ENCODE data around the gene TLX1. TPM values are rescaled to one million over a fixed set of nuclear protein-coding genes. Genes with fewer than 3 reads are reported as not detected.

Gene TLX1
- polyA plus RNA-seq, 2 of the 4 experiments (the other 2 are of a cell fraction), result 0.06 TPM; not detected in 1

DNA sequence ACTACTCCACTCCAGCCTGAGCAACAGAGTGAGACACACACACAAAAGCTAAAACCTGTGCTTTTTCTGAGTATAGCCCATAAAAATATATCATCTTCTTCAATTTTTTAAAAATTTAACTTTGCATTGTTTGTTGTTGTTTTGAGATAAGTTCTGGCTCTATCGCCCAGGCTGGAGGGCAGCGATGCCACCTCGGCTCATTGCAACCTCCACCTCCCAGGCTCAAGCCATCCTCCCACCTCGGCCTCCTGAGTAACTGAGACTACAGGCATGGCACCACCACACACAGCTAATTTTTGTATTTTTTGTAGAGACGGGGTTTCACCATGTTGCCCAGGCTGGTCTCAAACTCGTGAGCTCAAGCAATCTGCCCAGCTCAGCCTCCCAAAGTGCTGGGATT is 14.3 kb upstream of the TLX1 start:
- H3K9me3 ChIP-seq, result no peaks in the 10 kb centered on the region
- H3K4me1 ChIP-seq, result peaks cover 10% of the 10 kb centered on the region
- no peak overlapping the region for H3K27ac ChIP-seq
- 55% methylated on average over 6 of the region's 6 CpGs for WGBS (ENCODE audit: missing lambda C conversion rate)
- TF ChIP-seq HOXA7 (CRISPR knock-in tag; IDR thresholded peaks at IDR 0.05), result no peak
- no peak for TF ChIP-seq FOSB (CRISPR knock-in tag; IDR thresholded peaks at IDR 0.05)
- ChIA-PET POLR2A (no interaction called here), CTCF (interaction anchor here (0.7 to 2.3 kb wide), 3 partner anchors 25 to 65 kb away, joined by 3 to 7 read pairs (median 4); no protein-coding TSS in a partner anchor)
- DNase-seq (ENCODE audit: low read depth in 1 of 2, low spot score in 1 of 2) (no peak), FAIRE-seq (no peak), ATAC-seq (no peak)
- H3K4me2 ChIP-seq, result no peak overlapping the region
- no peak overlapping the region for H3K4me3 ChIP-seq

DNA sequence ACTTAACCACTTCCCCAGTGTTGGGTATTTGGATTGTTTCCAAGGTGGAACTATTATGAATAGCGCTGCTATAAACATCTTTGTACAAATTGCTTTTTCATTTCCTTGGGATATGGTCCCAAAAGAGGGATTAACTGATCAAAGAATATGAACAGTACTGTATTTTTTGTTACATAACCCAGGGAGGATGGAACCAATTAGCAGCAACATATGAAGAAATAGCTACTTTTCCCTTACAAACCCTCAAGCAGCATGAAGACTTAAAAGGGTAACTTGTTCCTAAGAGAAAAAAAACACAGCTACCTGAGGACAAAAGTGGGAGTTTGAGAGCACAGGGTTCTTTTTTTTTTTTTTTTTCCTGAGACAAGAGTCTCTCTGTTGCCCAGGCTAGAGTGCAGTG is 13.1 kb upstream of the TLX1 start:
- ChIA-PET CTCF (interaction anchor here (0.6 to 2.1 kb wide), 6 partner anchors 14 to 1361 kb away, joined by 3 to 14 read pairs (median 3); no protein-coding TSS in a partner anchor), POLR2A (no interaction called here)
- no peak for DNase-seq (ENCODE audit: low read depth in 1 of 2, low spot score in 1 of 2)
- Histone ChIP-seq H3K4me1 (peaks cover 5% of the 10 kb centered on the region), H3K27ac (no peak overlapping the region), H3K4me3 (no peak overlapping the region), H3K4me2 (no peak overlapping the region), H3K9me3 (no peaks in the 10 kb centered on the region)
- TF ChIP-seq BCL3 (IDR thresholded peaks at IDR 0.05), result no peak
- TF ChIP-seq NR3C1 (IDR thresholded peaks at IDR 0.05), result no peak
- TF ChIP-seq HMGXB4 (CRISPR knock-in tag; IDR thresholded peaks at IDR 0.05; ENCODE audit: borderline replicate concordance), result no peak
- TF ChIP-seq HOXB13 (CRISPR knock-in tag; IDR thresholded peaks at IDR 0.05; ENCODE audit: low read depth), result no peak
- no peak for TF ChIP-seq ZNF302 (CRISPR knock-in tag; IDR thresholded peaks at IDR 0.05)
- TF ChIP-seq RFX5 (IDR thresholded peaks at IDR 0.05), result no peak
- no peak for TF ChIP-seq CEBPB (IDR thresholded peaks at IDR 0.05)
- TF ChIP-seq EP300 (IDR thresholded peaks at IDR 0.05), result no peak
- TF ChIP-seq NPAS2 (CRISPR knock-in tag; IDR thresholded peaks at IDR 0.05; ENCODE audit: borderline replicate concordance), result no peak
- no peak for TF ChIP-seq FOSB (CRISPR knock-in tag; IDR thresholded peaks at IDR 0.05)
- TF ChIP-seq HOXB5 (CRISPR knock-in tag; IDR thresholded peaks at IDR 0.05), result no peak
- TF ChIP-seq JUN (IDR thresholded peaks at IDR 0.05), result no peak
- no peak for TF ChIP-seq POLR2AphosphoS2 (conservative IDR thresholded peaks at IDR 0.05; ENCODE audit: low read length)
- TF ChIP-seq MAFK (IDR thresholded peaks at IDR 0.05; ENCODE audit: partially characterized antibody), result no peak
- no peak for TF ChIP-seq REST (IDR thresholded peaks at IDR 0.05)
- no peak for FAIRE-seq
- no peak for ATAC-seq
- 84% methylated on average over 1 of the region's 1 CpG for WGBS (ENCODE audit: missing lambda C conversion rate)

DNA sequence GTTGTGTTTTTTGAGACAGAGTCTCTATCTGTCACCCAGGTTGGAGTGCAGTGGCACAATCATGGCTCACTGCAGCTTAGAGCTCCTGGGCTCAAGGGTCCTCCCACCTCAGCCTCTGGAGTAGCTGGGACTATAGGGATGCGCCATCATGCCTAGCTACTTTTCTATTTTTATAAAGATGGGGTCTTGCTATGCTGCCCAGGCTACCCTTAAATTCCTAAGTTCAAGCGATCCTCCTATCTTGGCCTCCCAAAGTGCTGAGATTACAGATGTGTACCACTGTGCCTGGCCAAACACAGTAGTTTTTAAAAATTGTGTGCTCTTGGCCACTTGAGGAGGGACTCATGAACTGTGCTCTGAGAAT is 10.6 kb upstream of the TLX1 start:
- no peak for FAIRE-seq
- ChIA-PET POLR2A (no interaction called here), CTCF (interaction anchor here (2.1 kb wide), 1 partner anchor 22 kb away, joined by 6 read pairs; no protein-coding TSS in a partner anchor)
- WGBS (ENCODE audit: missing lambda C conversion rate), result 76% methylated on average over 2 of the region's 2 CpGs
- Histone ChIP-seq H3K27ac (no peak overlapping the region), H3K4me2 (no peak overlapping the region), H3K4me1 (no peaks in the 10 kb centered on the region), H3K4me3 (no peak overlapping the region), H3K9me3 (no peaks in the 10 kb centered on the region)
- ATAC-seq, result no peak
- TF ChIP-seq MYC (IDR thresholded peaks at IDR 0.05; ENCODE audit: borderline replicate concordance, low read length) (no peak), HOXB13 (CRISPR knock-in tag; IDR thresholded peaks at IDR 0.05; ENCODE audit: low read depth) (no peak), FOSB (CRISPR knock-in tag; IDR thresholded peaks at IDR 0.05) (no peak), TP53 (CRISPR knock-in tag; IDR thresholded peaks at IDR 0.05) (no peak), POLR2A (IDR thresholded peaks at IDR 0.05; ENCODE audit: low read length) (no peak)
- TF ChIP-seq, protein P1, sequence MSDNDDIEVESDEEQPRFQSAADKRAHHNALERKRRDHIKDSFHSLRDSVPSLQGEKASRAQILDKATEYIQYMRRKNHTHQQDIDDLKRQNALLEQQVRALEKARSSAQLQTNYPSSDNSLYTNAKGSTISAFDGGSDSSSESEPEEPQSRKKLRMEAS (IDR thresholded peaks at IDR 0.05), result no peak
- no peak for DNase-seq (ENCODE audit: low read depth in 1 of 2, low spot score in 1 of 2)

Data from A549 (cell line).